SK-N-SH treated with all-trans-retinoic acid at 6 μM for 48 hours (cell line): ENCODE data around the gene TFRC.

ENCODE experiments used
- ATAC-seq: fragments of 200-7000 bp; cut with Tn5 transposase; 3 replicates; pipeline ENCODE4 v1.9.1; 2020; ENCODE audit warnings: mild to moderate bottlenecking, moderate library complexity
- ARNTL ChIP-seq: fragments of 450-650 bp; formaldehyde crosslinking; IDR thresholded peaks from 2 replicates; pipeline ENCODE4 v1.5.0; 2020; ENCODE audit warnings: low read depth, mild to moderate bottlenecking, moderate library complexity, borderline replicate concordance
- BACH2 ChIP-seq: fragments of 250-450 bp; sonication (Bioruptor Pico); IDR thresholded peaks from 2 replicates; pipeline ENCODE4 v1.9.0; 2021; ENCODE audit warnings: mild to moderate bottlenecking, borderline replicate concordance
- ESRRG ChIP-seq: fragments of 250-450 bp; sonication (Bioruptor Pico); IDR thresholded peaks from 2 replicates; pipeline ENCODE4 v1.6.1; 2021; ENCODE audit warnings: mild to moderate bottlenecking
- GLIS3 ChIP-seq: fragments of 250-450 bp; sonication (Bioruptor Pico); IDR thresholded peaks from 2 replicates; pipeline ENCODE4 v1.5.0; 2020; ENCODE audit warnings: mild to moderate bottlenecking, moderate library complexity
- OSR1 ChIP-seq: fragments of 250-450 bp; sonication (Bioruptor Pico); IDR thresholded peaks from 2 replicates; pipeline ENCODE4 v1.8.0; 2022; ENCODE audit warnings: moderate library complexity, mild to moderate bottlenecking, inconsistent platforms
- PATZ1 ChIP-seq: fragments of 250-450 bp; sonication (Bioruptor Pico); IDR thresholded peaks from 2 replicates; pipeline ENCODE4 v1.8.0; 2020; ENCODE audit warnings: mild to moderate bottlenecking, moderate library complexity, borderline replicate concordance
- POU6F1 ChIP-seq: fragments of 250-450 bp; sonication (Bioruptor Pico); IDR thresholded peaks from 2 replicates; pipeline ENCODE4 v1.8.0; 2021; ENCODE audit warnings: low read depth, mild to moderate bottlenecking, moderate library complexity, borderline replicate concordance
- SNAI2 ChIP-seq: fragments of 250-450 bp; sonication (Bioruptor Pico); IDR thresholded peaks from 2 replicates; pipeline ENCODE4 v1.5.0; 2020; ENCODE audit warnings: mild to moderate bottlenecking, moderate library complexity
- TCF4 ChIP-seq: fragments of 250-450 bp; sonication (Bioruptor Pico); IDR thresholded peaks from 2 replicates; pipeline ENCODE4 v1.8.0; 2021; ENCODE audit warnings: mild to moderate bottlenecking, moderate library complexity, borderline replicate concordance
- TSHZ2 ChIP-seq: fragments of 250-450 bp; sonication (Bioruptor Pico); IDR thresholded peaks from 2 replicates; pipeline ENCODE4 v1.5.0; 2020; ENCODE audit warnings: mild to moderate bottlenecking, moderate library complexity
- ZC3H10 ChIP-seq: fragments of 250-450 bp; sonication (Bioruptor Pico); IDR thresholded peaks from 2 replicates; pipeline ENCODE4 v1.5.1; 2021; ENCODE audit warnings: mild to moderate bottlenecking, moderate library complexity
- ZFP3 ChIP-seq: fragments of 250-450 bp; sonication (Bioruptor Pico); IDR thresholded peaks from 2 replicates; pipeline ENCODE4 v1.5.0; 2020; ENCODE audit warnings: mild to moderate bottlenecking, moderate library complexity
- ZFP30 ChIP-seq: fragments of 450-650 bp; formaldehyde crosslinking; IDR thresholded peaks from 2 replicates; pipeline ENCODE4 v1.5.0; 2022; ENCODE audit warnings: mild to moderate bottlenecking, moderate library complexity
- ZNF565 ChIP-seq: fragments of 450-650 bp; formaldehyde crosslinking; conservative IDR thresholded peaks from 2 replicates; pipeline ENCODE4 v1.5.0; 2020; ENCODE audit warnings: low read depth, mild to moderate bottlenecking, moderate library complexity
- ZNF70 ChIP-seq: fragments of 450-650 bp; formaldehyde crosslinking; IDR thresholded peaks from 2 replicates; pipeline ENCODE4 v1.5.0; 2020; ENCODE audit warnings: mild to moderate bottlenecking, moderate library complexity
- ZNF8 ChIP-seq: fragments of 450-650 bp; formaldehyde crosslinking; IDR thresholded peaks from 2 replicates; pipeline ENCODE4 v1.5.0; 2020; ENCODE audit warnings: mild to moderate bottlenecking, moderate library complexity

Gene TFRC

GRCh38 chr3:196081834-196082618 lies at the start of gene TFRC:
TFRC (minus strand) TSS chr3:196082090; CDS start chr3:196077099, 4,991 bp downstream.
- ATAC-seq, result peak; percentile 93
- no peak for TF ChIP-seq PATZ1 (CRISPR knock-in tag)
- no peak for TF ChIP-seq POU6F1 (CRISPR knock-in tag)
- TF ChIP-seq TSHZ2 (CRISPR knock-in tag), result no peak
- no peak for TF ChIP-seq ZNF8
- TF ChIP-seq ZFP30 (CRISPR knock-in tag), result no peak
- no peak for TF ChIP-seq ESRRG (CRISPR knock-in tag)
- no peak for TF ChIP-seq ZNF565 (CRISPR knock-in tag)
- no peak for TF ChIP-seq ARNTL
- TF ChIP-seq ZNF70, result no peak
- TF ChIP-seq GLIS3 (CRISPR knock-in tag), result no peak
- no peak for TF ChIP-seq OSR1
- no peak for TF ChIP-seq ZFP3 (CRISPR knock-in tag)
- no peak for TF ChIP-seq SNAI2

GRCh38 chr3:196128172-196128843 lies 46.4 kb upstream of the TFRC start:
- no peak for ATAC-seq
- TF ChIP-seq ARNTL, result no peak
- no peak for TF ChIP-seq ESRRG (CRISPR knock-in tag)
- TF ChIP-seq ZNF8, result no peak
- no peak for TF ChIP-seq ZC3H10 (CRISPR knock-in tag)
- TF ChIP-seq OSR1, result no peak

GRCh38 chr3:196127308-196128040 lies 45.6 kb upstream of the TFRC start:
- no peak for ATAC-seq
- TF ChIP-seq BACH2 (CRISPR knock-in tag) (no peak), TCF4 (no peak)

GRCh38 chr3:196124608-196125007 lies 42.7 kb upstream of the TFRC start:
- TF ChIP-seq ZC3H10 (CRISPR knock-in tag), result no peak
- TF ChIP-seq TCF4, result no peak
- no peak for TF ChIP-seq OSR1
- no peak for TF ChIP-seq BACH2 (CRISPR knock-in tag)
- TF ChIP-seq PATZ1 (CRISPR knock-in tag), result no peak
- no peak for TF ChIP-seq GLIS3 (CRISPR knock-in tag)
- ATAC-seq, result no peak
